ENCODE data around the gene CALCA. TPM values are rescaled to one million over a fixed set of nuclear protein-coding genes. Genes with fewer than 3 reads are reported as not detected.

The CALCA gene
- total RNA-seq, 1 donor from 2014 or later: 0.29 TPM

DNA sequence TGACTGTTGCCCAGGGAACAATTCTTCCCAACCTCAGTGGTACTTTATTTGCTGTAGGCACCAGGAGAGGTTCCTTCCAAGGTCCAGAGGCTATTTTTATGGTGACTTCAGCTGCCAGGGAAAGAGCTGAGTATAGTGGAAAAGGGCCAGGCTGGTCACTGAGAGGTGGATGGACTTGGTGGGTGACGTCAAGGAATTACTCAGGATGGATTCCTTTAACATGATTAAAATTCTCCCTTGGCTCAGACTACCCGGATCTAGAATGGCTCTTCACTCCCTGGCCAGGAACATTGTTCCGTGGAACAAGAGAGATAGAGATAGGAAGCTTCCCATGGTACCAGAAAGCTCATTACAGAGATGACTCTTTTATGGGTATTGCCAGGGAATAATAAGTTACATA, 8.7 kb upstream of the CALCA start:
- no peak for DNase-seq (ENCODE audit: low read depth)
- TF ChIP-seq, protein P1, sequence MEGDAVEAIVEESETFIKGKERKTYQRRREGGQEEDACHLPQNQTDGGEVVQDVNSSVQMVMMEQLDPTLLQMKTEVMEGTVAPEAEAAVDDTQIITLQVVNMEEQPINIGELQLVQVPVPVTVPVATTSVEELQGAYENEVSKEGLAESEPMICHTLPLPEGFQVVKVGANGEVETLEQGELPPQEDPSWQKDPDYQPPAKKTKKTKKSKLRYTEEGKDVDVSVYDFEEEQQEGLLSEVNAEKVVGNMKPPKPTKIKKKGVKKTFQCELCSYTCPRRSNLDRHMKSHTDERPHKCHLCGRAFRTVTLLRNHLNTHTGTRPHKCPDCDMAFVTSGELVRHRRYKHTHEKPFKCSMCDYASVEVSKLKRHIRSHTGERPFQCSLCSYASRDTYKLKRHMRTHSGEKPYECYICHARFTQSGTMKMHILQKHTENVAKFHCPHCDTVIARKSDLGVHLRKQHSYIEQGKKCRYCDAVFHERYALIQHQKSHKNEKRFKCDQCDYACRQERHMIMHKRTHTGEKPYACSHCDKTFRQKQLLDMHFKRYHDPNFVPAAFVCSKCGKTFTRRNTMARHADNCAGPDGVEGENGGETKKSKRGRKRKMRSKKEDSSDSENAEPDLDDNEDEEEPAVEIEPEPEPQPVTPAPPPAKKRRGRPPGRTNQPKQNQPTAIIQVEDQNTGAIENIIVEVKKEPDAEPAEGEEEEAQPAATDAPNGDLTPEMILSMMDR (conservative IDR thresholded peaks at IDR 0.05; ENCODE audit: low read depth, low read length): no peak
- no peak overlapping the region for H3K4me3 ChIP-seq (ENCODE audit: low read depth, low read length)

DNA sequence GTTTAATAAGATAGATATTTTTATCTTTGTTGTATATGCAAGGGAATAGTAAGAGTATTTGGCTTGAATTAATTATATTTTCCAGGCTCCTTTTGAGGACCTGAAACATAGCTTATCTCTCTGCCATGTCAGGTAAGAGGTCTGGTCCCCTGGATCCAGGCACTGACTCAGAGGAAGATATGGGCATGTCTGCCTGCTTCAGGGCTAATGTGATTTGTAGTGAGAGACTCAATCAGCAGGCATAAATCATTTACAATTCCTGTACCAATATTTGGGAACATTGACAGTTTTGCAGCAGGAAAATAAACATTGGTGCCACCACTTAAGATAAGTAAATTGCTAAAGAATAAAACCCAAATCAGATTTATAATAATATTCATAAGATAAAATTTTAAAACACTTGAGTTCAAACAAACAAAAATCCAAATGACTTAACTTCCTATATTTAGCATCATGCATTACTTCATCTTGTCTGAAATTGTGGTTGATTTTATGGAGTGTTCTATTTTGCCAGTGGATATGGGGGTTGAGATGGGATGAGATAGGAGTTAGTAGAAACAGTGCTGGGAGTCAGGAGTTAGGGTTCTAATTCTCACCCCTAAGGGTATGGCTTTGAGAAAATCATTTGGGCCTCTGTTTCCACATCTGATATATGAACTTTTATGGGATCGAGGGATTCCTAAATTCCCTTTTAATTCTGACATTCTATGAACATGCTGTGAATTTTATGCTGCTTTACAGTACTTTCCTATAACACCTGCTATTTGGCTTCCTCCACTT, 5.1 kb upstream of the CALCA start:
- TF ChIP-seq, protein P1 (conservative IDR thresholded peaks at IDR 0.05; ENCODE audit: low read depth, low read length): no peak
- no peak for DNase-seq (ENCODE audit: low read depth)
- H3K4me3 ChIP-seq (ENCODE audit: low read depth, low read length): no peak overlapping the region

DNA sequence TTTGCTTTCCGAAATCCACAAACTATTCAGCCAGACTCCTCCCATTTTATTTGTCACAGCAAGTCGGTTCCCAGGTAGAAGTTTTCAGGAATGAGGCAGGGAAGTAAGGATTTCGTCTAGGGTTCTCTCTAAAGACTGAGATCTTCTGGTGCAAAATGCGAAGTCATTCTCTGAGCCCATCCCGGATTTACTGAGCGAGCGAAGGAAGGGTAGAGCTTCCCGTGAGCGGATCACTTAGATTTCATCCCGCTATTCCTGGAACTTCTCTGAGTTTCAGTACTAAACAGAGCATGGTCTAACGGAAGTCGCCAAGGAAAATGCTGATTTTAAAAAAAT, 3.1 kb upstream of the CALCA start:
- TF ChIP-seq, protein P1 (conservative IDR thresholded peaks at IDR 0.05; ENCODE audit: low read depth, low read length): no peak
- no peak for DNase-seq (ENCODE audit: low read depth)
- H3K4me3 ChIP-seq (ENCODE audit: low read depth, low read length): peak overlapping the region; percentile 46

DNA sequence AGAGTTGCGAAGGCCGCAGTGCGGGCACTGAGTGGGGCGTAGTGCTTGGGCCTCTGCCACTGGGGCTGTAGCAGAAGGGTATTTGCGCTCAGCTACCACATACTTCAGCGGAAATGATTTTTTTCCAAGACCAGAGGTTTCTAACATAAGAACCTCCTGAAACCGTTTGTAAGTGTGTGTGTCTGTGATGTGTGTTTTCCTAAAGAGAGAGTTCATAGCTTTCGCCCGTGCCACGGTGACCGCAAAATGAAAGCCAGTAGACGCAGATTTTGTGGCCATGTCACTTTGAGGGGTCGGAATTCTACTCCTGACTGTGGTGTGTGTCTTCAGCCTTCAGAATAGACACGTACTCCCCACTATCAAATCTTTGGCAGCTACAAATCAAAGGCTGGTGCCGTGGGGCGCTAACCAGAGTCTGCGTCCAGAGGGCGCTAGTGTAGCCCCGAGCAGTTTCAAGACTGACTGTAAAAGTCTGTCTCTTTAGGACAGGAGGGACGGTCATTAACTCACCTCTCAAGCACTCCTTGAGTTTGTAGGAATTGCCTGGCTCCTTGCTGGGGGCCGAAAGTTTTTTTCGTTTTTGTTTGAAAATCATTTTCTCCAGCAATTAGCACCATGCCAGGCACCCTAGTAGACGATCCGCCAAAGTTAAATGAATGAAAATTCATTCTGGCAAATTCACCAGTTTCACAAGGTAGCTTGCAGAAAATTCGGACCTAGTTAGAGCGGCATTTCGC, 2.5 kb upstream of the CALCA start:
- TF ChIP-seq, protein P1 (conservative IDR thresholded peaks at IDR 0.05; ENCODE audit: low read depth, low read length): peak; percentile 91
- H3K4me3 ChIP-seq (ENCODE audit: low read depth, low read length): peak overlapping the region; percentile 46
- no peak for DNase-seq (ENCODE audit: low read depth)

DNA sequence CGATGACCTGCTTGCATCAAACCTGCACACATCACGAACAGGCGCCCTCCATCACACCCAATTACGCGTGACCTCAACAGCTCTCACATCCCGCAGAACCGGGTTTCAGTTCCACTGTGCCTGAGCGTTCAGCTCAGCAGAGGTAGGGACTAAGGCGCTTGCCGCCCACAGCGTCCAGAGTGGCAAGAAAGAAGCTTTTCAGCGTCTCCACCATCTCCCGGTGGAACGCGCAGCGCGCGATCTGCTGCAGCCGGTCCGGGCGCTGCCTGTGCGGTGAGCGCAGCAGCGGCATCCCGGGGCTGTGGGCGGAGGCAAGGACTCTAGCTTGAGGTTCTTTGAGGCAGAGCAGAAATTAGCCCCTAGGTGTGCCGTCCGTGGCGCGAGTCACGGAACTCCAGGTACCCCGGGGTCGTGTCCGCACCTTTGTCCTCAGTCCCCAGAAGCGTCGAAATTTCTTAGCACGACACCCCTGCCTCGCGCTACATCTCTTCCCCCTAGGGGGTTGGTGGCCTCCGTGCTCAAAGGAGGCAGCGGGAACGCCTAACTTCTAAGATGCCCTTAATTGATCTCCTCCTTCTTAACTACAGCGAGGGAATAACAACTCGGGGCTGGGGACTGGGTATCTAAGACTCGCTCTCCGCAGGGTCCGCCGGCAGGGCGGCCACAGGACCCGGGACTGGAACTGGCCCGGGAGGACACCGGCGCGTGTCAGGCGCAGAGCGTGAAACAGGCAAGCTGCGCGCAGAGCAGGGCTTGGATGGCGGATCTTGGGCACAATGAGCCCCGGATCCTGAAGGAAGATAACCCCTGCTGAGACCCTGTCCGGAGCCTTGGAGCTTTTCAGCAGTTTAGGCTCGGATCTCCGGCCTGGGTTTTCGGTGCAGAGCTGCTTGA, 1.7 kb upstream of the CALCA start:
- TF ChIP-seq, protein P1 (conservative IDR thresholded peaks at IDR 0.05; ENCODE audit: low read depth, low read length): no peak
- H3K4me3 ChIP-seq (ENCODE audit: low read depth, low read length): peak overlapping the region; percentile 46
- DNase-seq (ENCODE audit: low read depth): no peak

DNA sequence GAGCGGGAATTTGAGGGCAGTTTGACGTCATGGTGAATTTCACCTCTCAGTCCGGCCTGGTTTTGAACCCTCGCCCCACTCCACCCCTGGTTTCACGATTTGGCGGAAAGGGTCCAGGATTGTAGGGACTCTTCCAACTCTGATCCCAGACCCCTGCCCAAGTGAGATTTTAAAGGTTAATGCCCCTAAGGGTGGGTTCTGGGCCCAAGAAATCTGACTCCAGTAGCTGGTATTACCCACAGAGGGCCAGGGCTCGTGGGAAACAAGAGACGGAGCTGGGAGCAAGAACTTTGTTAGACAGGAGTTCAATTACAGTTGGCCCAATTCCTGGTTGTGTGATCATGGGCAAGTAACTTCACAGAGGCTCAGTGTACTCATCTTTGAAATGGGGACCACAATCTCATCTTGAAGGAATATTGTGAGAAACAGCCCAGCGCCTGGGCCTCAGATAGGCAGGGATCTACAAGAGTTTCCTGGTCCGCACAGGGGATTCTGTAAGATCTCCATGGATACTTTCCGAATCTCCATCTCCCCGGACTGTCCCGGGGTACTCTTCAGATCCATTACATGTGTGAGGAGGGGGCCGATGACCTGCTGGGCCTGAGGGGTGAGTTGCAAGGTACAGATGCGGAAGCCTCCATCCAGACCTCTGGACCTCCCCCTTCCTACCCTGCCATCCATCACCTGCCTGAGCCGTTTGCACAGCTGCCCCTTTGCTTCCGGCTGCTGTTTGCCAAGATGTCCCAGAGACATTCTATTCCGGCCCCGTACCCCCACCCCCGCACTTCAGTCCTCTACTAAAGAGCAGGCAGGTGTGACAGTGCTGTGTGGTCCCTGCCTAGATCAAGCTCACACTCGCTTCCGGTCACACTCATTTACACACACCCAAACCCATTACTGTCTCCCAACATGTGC, 687 bp upstream of the CALCA start:
- peak overlapping the region; percentile 18 for H3K4me3 ChIP-seq (ENCODE audit: low read depth, low read length)
- DNase-seq (ENCODE audit: low read depth): no peak
- TF ChIP-seq, protein P1 (conservative IDR thresholded peaks at IDR 0.05; ENCODE audit: low read depth, low read length): no peak
